D341Med (cell line): ENCODE measurements around the gene EMCN.
"Not testable (repeated sequence)": the region's sequence is repeated elsewhere in the genome, so short reads cannot be mapped to it uniquely, and the experiment has no call there.

Source experiments
- DNase-seq: peaks from one replicate; pipeline ENCODE4 v3.0.0; 2012; ENCODE audit warnings: low spot score

EMCN gene, protein sequence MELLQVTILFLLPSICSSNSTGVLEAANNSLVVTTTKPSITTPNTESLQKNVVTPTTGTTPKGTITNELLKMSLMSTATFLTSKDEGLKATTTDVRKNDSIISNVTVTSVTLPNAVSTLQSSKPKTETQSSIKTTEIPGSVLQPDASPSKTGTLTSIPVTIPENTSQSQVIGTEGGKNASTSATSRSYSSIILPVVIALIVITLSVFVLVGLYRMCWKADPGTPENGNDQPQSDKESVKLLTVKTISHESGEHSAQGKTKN

DNA sequence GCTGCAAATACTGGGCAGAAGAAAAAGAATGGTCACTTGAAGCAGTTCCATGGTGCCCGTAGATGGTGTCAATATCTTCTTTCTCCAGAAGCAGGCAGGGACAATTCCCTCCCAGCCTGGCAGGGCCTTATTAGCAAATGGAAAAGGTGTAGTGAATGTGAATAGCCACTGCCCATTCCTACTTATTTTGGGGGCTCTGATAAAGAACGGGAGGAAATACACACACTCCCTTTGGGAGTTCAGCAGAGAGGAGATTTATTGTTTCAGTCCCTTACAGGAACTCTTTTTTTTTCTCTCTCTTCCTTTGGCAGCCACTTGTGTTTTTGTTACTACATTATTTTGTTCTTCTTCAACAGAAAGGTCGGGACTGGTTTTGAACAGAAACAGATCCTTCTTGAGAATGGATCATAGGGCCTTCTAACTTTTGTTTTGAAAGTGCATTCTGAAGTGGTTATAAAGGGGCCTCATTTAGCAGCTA, at the start of gene EMCN:
TSS of gene EMCN (minus strand) at position 159 of the 478 bp plus-strand sequence. CDS start at position 51, 108 bp downstream.
- DNase-seq = no peak

DNA sequence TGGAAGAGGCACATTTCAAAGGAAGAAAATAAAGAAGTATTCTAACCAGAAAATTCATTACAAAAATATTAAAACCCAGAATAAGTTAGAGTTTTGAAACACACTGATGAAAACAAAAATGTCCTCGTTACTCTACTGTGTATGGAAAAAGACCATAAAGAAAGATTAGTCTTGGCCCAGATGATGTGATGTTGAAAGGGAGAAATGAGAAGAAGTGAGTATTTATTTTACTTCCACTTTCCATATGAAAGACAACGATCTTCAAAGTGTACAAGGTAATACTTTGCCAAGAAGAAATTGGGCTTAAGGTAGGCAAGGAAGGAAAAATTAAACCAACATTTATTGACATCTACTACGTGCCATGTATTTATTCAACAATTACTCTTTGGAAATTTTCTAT, 48.6 kb upstream of the EMCN start:
- no peak for DNase-seq

DNA sequence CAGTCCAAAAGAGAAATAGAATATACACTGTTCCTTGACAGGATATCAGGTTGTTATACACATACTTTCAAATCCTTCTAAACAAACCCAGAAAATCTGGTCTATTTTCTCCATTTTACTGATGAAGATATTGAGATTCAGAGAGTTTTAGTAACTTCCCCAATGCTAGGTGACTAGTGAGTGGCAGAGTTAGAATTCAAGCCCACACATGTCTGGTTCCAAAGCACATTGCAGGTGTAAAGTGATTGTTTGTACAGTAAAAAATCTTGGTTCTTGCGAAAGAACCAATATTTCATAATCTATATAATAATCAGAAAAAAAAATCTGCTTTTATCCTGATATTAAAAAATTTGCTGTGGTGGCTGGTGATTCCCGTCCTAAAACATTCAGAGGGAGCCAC, 39.5 kb upstream of the EMCN start:
- DNase-seq = no peak

DNA sequence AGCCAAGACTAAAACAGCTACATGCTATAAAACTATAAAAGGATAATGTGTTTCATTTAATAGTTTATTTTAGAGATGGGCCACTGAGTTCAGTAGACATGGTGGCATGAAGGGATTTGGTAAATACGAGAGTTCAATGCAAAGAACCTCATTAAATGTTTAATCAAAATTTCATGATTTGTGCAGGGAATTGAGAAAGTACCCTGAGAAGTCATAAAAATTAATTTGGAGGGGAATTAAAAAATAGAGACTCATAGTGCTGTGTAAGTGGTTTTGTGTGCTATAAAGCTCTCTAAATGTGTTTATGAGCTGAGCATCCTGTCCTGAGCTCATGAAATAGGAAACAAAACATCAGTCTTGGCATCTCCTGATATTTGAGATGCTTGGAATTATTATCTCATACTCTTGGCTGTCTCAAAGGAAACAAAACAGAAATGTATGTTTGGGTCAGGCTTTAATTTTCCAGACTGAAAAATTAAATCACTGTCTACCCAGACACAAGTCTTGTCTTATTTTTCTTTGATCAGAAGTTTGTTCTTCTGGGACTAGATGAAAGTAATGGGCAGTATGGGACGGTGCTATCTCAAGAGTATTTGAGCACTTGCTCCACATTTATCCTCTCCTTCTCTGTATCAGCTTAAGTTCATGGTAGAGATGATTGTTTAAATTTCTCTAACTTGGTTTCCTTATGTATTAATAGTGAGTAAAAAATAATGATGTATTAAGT, 38.0 kb upstream of the EMCN start:
- DNase-seq = no peak

DNA sequence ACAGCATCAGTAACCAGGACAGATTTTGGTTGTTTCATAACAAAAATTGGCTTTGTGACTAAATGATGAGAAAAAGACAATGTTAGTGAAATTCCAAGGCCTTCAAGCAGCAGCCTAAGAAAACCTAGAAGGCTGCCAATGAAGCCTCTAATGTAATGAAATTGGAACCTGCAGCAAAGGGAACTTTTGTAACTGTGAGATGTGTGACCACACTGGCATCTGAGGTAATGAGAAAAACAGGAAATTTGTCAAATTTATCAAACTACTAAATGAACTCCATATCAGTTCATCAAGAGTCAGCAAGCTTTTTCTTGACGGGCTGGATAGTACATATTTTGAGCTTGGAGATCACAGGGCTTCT, 30.4 kb upstream of the EMCN start:
- DNase-seq = no peak

DNA sequence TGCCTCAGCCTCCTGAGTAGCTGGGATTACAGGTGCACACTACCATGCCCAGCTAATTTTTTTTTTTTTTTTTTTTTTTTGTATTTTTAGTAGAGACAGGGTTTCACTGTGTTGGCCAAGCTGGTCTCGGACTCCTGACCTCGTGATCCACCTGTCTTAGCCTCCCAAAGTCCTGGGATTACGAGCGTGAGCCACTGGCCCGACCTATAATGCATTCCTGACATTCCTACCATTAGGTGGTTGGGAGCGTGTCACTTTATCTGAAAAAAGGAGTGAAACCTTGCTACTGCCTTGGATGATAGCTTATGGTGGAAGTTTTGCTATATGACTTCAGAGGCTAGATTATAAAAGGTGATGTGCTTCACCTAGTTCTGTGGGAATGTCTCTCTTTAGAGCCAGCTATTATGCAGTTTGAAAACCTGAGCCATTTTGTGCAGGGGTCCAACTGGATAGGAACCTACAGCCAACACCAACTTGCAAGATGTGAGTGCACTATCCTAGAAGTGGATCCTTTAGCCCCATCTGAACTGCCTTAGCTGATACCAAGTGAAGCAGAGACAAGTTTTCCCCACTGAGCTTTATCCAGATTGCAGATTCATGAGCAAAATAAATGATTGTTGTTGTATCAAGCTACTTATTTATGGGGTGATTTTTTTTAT, 29.8 kb upstream of the EMCN start:
- DNase-seq = no peak

DNA sequence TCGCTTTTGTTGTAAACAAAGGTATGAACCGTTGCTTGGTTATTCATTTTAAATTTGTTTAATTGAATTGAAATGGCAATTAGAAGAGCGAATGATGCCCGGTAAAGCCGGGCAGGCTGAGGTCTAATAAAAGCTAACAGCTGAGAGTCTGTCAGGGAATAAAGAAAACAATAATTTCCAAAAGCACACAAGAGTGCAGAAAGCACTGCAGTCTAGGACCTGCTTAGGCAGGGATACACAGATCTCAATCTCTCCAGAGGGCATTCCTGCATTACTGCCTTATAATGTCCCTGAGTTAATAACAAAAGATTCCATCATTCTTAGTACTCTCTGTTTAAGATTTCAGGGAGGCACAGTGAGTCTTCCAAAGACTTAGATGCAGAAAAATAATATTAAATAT, 27.6 kb upstream of the EMCN start:
- DNase-seq = no peak

DNA sequence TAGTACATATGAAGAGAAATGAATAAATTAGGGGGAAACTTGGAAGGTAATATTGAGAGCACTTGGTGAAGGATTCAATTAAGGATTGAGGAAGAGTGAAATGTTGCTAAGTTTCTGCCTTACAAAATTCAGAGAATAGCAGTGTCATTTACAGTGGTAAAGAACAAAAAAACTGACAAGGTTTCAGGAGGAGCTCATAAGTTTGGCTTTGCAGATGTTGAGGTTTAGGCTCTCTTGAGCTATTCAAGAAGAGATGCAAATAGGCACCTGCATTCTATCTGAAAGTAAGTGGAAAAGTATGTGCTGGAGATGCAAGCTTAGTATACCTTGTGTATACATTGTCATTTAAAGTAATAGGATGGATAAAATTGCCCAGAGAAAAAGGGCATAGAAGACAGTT, 22.3 kb upstream of the EMCN start:
- no peak for DNase-seq

DNA sequence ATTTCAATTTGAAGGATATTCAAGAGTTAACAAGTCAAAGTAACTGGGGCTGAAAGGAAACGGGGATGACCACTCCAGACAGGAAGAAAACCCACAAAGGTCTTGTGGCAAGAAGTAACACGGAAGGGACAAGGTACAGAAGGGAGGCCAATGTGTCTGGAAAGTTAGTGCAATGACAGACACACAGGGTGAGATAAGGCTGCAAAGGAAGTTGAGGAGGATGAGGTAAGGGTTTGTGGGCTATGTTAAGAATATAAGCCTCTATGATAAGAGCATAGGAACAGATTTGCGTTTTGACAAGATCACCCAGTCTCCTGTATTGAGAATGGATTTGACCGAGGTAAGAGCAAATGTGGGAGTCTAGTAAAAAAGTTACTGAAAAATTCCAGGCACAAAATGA, 21.9 kb upstream of the EMCN start:
- no peak for DNase-seq

DNA sequence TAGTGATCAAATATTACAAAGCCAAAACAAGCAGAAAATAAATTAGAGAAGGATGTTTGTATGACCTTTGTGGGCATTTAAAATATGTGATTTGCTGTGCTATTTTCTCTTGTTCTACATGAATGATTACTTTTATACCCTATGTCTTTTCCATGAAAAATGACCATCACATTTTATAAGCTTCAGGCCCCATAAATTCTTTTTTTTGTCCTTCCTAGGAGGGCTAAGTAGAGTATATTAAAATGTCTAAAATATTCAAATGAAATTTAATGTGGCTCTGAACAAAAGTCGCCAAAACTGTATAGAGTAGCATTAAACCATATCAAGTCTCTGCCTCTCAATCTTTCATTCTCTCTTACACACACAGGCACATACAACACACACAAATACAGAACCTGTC, 15.9 kb upstream of the EMCN start:
- DNase-seq = no peak

DNA sequence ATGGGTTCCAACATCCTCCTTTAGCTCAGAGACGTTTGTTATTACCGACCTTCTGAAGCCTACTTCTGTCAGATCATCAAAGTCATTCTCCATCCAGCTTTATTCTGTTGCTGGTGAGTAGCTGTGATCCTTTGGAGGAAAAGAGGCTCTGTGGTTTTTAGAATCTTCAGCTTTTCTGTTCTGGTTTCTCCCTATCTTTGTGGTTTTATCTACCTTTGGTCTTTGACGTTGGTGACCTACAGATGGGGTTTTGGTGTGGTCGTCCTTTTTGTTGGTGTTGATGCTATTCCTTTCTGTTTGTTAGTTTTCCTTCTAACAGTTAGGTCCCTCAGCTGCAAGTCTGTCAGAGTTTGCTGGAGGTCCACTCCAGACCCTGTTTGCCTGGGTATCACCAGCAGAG, 12.3 kb upstream of the EMCN start:
- DNase-seq = not testable (repeated sequence)

DNA sequence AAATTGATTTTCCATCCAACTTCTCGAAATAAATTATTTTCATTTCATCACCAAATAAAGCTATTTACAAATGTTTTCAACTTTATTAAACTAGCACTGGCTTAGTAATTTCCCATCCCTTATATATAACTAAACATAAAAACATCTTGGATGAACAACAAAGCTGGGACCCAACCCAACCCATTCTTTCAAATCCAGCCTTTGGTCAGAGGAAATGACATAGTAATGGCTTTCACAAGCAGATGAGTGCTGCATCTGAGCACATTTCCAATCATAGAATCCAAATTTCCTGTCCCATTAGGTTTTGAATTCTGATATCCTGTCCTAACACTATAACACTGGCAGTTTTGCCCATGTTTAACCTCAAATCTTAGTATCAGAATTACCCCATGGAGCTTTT, 7.9 kb upstream of the EMCN start:
- DNase-seq = no peak

DNA sequence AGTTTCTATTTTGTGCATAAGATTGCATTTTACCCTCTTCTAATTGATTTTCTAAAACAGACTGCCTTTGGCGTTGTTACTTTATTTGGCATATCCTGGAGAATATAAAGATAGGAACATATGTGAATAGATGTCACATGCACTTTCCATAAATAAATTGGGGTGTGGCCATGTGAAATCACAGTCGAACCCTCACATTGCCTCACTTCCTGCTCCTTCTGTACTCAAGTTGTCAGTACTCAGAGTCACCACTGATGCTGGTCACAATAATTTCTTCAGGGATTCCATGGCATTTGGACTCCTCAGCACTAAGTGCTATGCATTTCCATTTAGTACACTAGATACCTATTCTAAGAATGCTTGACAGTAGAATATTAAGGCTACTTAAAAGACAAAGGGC, 1.4 kb upstream of the EMCN start:
- no peak for DNase-seq

DNA sequence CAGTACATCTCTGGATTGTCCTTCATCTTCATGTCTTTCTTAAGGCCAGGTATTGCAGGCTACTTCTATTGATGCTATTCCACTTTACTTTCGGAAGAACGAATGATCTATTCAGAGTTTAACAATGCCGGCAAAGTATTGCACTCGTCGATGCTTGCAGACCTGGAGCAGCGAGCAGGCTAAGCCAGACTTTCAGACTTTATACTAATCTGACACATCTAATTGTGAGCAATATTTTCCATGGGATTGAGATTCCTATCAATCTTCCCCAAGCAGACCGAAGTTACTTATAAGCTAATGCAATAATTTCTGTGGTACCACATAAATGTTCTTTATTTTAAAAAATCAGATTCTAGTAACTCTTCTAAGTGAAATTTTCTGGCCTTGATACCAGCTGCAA, 1.6 kb downstream of the EMCN start:
- DNase-seq = no peak

DNA sequence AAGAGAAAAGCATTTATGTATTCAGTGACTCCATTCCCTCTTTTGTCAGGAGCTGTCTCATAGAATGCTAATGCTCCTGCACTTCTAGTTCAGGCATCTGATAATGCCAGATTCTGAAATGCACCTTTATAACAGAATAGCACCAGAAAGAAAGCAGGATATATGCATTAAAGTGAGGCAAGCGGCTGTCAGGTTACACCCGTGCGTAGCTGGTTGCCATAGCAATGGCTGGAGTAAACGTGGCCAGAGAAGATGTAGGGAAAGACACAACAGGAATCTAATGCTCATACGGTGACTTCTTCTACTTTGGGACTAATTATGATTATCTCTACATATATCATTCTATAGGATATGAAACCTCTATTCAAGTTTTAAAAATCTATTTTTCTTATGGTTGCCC, 5.9 kb downstream of the EMCN start:
- DNase-seq = no peak

DNA sequence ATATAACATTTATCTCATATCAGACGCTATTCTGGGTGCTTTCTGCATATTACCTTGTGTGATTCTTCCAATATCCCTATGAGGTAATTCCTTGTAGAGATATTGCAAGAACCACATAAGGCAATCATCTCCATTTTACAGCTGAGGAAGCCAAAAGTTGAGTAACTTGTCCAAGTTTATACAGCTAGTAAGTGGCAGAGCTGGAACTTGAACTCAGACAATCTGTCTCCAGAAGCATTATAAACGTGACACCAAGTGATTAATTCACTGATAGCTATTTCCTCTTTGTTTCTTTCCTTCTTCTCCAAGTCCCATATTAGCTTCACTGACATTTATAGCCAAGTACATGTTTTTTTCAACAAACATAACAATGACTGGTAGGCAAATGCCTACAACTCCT, 7.3 kb downstream of the EMCN start:
- DNase-seq = no peak

DNA sequence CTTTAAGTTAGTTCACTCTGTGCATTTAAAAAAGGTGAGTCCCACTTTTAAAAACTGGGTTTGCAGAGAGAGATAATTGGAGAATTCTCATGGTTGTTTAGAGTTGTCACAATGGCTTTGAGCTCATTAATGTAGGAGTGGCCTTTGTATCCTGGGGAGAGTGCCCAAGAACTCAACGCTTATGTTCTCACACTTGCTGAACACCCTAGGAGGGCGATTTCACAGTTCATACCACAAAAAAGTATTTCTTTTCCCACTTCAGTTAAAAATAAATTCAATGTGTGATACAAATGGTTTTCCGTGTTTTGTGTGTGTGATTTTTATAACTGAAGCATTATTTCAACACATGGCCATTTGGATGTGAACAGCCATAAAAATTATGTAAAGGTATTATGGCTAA, 8.4 kb downstream of the EMCN start:
- DNase-seq = no peak

DNA sequence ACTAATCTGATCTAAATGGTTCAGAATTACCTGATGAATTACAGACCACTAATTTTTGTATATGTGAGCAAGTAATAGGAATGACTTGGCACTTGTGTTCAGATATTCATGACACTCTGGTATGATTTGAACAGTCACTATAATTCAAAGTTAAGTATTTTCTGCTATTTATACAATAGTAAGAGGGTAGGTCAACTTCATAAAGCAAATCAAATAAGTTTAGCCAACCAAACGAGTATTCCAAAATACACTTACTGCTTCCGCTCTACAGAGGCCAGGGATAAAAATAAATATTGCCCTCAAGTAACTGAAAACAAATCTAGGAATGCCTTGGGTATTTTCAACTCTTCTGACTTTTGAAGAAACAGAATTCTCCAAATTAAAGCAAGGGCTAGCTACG, 9.1 kb downstream of the EMCN start:
- no peak for DNase-seq

DNA sequence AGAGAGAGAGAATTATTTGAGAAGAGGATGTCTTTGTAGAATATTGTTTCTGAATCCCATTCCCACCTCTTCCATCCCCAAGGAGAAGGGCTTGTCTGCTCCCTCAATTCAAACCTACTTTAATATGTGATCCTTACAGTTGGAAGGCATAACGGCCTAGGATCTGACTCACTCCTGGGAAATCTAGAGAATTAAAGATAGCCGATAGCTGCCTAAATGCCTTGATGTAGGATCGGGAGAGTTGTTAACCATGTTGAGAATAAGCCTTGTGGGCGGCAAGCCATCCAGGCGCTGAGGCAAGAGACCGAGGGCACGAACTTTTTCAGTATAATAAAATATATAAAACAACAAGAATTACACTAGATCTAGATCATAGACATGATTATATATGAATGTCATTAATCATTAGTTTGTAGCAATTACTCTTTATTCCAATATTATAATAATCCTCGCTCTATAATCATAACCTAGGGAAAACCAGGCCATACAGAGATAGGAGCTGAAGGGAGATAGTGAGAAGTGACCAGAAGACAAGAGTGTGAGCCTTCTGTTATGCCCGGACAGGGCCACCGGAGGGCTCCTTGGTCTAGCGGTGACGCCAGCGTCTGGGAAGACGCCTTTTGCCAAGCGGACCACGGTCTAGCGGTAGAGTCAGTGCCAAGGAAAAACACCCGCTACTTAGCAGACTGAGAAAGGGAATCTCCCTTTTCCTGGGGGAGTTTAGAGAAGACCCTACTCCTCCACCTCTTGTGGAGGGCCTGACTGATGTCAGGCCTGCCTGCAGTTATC, 13.5 kb downstream of the EMCN start:
- DNase-seq = no peak

DNA sequence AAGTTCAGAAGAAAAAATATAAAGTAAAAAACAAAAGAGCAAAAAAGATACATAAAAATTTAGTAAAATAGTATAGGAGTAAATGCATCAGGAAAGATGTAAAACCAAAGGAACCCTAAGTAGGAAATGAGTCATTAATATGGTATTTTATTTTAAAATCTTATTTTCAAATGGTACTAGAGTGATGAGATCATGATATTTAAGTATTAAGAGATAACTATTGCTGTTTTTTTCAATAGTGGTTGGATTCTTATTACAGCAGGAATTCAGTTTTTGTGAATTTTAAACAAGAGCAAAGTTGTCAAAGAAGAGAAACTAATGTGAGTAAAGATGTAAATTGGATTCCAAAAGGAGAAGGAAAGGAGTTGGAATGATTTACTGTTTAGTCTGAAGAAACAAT, 20.0 kb downstream of the EMCN start:
- DNase-seq = no peak

DNA sequence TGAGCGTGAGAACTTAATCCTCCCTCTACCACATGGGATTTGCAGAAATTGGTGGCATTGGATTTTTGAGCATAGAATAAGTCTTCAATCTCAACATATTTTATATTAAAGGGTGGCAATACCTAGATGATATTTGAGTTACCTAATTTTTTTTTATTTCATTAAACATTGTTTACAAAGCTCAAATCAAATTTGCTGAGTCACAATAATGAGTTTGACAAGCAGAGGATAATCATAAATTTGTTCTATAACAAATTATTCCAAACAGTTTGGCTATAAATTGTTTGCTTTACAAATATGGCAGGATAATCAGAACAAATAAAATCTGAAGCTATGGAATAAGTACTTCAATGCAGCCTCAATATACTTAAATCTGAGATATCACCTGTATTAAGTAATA, 22.7 kb downstream of the EMCN start:
- no peak for DNase-seq

DNA sequence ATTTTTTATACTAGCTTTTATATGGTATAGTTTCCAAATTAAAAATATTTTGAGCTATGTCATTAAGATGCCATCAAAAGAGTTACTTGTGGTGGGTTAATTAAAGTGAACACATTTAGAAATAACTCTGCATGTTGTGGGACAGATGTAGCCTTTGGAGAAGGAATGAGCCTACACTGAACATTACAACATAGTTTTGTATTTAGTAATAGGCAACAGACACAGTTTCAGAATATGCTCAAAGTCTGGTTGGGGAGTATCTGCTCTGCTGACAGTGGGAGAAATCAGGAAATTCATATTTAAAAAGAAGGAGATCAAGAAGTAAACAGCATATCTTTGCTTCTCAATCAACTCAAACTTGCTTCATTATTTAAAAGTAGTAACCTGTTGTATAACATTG, 23.7 kb downstream of the EMCN start:
- DNase-seq = no peak

DNA sequence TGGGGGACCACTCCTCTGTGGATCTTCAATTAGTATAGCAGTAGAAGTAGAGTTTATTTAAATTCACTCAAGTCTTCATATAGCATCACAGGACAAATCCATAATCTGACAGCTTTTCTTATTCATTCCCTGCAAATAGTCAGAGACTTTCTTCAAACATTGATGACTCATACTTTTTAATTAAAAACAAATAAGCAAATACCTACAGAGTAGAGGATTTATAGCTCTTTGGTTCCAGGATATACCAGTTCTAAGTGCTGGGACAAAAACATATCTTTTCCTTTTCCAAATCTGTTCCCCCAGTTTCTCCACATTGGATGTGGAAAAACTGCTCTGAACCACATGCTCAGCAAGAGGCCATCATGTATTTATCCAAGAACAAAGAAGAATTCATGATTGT, 24.1 kb downstream of the EMCN start:
- no peak for DNase-seq
